ENCODE data around the gene CEP83.

CEP83 gene

GRCh38 chr12:94266796-94267536 lies 192.7 kb downstream of the CEP83 start:
- no peak for DNase-seq

- no peak for DNase-seq
Measured at GRCh38 chr12:94265966-94266745, 193.5 kb downstream of the CEP83 start.

GRCh38 chr12:94265539-94265938 lies 194.1 kb downstream of the CEP83 start:
- DNase-seq: no peak

- DNase-seq: no peak
Measured at GRCh38 chr12:94264736-94265485, 194.8 kb downstream of the CEP83 start.

GRCh38 chr12:94263905-94264561 lies 195.6 kb downstream of the CEP83 start:
- DNase-seq: no peak

- DNase-seq: peak in 2 of 4 experiments; percentile 29 to 50
Measured at GRCh38 chr12:94263011-94263811, 196.5 kb downstream of the CEP83 start.

DNA sequence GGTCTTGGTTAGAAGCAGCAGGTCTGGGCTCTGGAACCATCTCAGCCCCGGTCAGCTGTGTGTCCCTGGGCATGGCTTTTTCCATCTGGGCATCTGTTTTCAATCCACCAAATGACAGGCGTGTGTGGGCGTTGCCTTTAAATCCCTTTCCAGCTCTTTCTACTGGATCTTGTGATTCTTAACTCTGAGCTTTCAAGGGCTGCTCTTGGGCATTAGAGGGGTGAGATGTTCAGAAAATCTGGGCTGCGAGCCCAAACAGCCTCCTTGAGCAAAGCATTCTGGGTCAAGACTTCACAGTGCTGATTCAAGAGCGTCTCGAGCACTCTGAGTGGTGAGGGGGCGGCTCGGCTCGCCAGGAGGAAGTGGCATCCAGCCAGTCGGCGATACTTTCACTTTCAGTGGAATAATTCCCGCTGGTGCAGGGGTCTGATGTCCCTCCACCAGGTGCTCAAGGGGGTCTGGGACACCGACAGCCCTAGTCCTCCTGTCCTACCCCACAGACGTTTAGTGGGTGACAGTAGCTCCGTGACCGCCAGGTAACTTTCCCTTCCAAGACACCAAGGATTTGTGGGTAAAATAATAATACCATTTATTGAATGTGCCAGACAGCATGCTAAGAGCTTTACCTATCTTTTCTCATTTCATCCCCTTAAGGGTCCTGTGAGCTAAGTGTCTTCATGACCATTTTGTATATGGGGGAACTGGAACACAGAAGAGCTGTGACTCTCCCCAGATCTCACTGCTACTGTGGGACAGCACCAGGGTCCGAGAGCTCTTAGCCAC lies 197.2 kb downstream of the CEP83 start:
- DNase-seq: peak; percentile 24 to 48 (median 36)

DNA sequence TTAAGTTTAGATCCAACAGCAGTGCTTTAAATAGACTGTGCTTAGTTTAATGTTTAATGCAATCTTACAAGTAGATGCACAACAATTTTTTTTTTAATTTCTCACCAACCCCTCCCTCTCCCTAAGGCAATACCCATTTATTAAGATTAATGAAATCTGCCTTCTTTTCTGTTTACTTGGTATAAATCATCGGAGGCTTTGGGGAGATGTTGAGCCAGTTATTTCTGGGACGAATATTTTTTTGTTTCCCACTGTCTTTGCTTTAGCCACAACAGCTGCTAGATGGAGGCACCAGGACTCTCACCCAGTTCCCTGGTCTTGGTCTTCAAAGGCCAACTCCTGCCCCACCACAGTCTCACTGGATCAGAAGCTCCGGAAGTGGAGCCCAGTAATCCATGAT lies 197.9 kb downstream of the CEP83 start:
- DNase-seq: no peak

GRCh38 chr12:94261119-94261518 lies 198.5 kb downstream of the CEP83 start:
- no peak for DNase-seq

GRCh38 chr12:94260717-94261116 lies 198.9 kb downstream of the CEP83 start:
- DNase-seq: no peak

GRCh38 chr12:94260017-94260416 lies 199.7 kb downstream of the CEP83 start:
- no peak for DNase-seq

GRCh38 chr12:94258593-94258992 lies 201.1 kb downstream of the CEP83 start:
- DNase-seq: no peak

All from activated CD4-positive, CD25-positive, alpha-beta regulatory T cell (primary cell).